NCI-H1694 treated with DMSO at 0.1 percent for 48 hours (cell line): ENCODE data around the gene PPA1.
"Not testable (repeated sequence)": the region's sequence is repeated elsewhere in the genome, so short reads cannot be mapped to it uniquely, and the experiment has no call there.

Source experiments
- DNase-seq: peaks from one replicate; lab custom pipeline; 2025; lab: John Stamatoyannopoulos, UW

PPA1 gene

DNA sequence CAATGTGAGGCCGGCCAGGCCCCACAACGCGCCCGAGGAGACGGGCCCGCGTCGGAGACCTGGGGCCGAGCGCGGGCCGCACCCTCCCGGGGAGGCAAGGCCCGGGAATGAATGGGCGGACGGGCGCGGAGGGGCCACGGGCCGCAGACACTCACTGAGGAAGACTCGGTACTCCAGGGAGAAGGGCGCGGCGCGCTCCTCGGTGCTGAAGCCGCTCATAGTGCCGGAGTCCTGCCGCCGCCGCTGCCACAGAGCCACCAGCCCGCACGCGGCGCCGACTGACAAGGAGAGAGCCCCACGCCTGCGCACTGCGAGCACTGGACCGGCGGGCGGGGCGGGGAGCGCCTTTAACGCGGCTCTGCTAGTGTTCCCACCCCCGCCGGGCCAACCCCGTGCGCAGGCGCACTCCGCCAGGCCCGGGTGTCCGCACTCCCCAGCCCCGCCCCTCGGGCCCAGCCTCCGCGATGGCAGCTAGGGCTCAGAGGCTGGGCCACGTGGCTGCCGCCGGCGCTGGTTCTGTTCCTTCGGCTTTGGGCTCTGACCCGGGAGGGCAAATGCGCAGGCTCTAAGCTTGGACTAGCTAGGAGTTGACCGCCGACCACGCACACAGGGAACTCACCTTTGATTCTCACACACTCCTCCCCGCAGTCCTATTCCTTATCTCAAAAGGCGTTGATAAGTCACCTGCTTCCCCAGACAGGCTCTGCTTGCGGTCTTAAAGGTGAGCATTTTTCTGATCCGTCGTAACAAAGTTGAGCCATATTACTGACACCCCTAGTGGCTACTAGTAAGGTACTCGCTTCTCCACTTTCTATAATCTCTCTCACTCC lies at the start of gene PPA1:
PPA1 (minus strand) TSS at position 321 of the 830 bp plus-strand sequence; CDS start at position 219, 102 bp downstream.
- peak; percentile 87 for DNase-seq

- DNase-seq: no peak
Measured at GRCh38 chr10:70281609-70282008, 48.4 kb upstream of the PPA1 start.

- DNase-seq: no peak
Measured at GRCh38 chr10:70280099-70280498, 46.9 kb upstream of the PPA1 start.

- no peak for DNase-seq
Measured at GRCh38 chr10:70277396-70278030, 44.3 kb upstream of the PPA1 start.

DNA sequence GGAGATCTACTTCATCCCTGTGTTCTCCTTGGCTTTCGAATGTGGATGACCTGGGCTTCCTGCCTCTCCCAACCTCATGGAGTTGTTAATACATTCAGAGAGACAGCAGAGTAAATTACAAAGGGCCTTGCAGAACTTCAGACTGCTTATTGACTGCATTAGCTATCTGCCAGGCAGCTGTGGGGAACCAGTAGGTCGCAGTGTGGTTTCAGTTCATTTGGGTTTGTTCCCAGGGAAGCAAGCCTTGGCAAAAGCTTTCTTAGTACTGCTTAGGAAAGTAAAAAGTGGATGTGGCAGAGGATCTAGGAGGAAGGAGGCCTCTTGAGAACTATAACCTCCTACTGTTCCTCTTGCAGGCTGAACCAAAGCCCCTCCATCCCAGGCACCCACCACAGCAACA lies 41.4 kb upstream of the PPA1 start:
- DNase-seq: no peak

DNA sequence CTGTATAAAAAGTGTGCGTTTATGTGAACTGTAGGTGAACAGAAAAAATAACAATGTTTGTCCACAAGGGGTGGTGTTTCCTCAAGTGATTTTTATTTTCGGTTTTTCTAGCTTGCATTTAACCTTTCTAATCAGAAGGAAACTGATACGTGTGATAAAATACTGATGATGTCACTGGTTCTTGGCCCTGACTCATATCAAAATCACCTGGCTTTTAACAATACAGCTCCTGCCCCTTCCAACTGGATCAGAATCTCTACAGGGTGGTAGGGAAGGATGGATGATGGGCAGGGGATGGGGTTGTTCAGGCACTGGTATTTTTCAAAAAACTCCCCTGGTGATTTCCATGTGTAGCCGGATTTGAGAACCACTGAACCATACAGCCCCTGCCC lies 39.7 kb upstream of the PPA1 start:
- DNase-seq: peak; percentile 20

- no peak for DNase-seq
Measured at GRCh38 chr10:70271996-70272924, 39.0 kb upstream of the PPA1 start.

DNA sequence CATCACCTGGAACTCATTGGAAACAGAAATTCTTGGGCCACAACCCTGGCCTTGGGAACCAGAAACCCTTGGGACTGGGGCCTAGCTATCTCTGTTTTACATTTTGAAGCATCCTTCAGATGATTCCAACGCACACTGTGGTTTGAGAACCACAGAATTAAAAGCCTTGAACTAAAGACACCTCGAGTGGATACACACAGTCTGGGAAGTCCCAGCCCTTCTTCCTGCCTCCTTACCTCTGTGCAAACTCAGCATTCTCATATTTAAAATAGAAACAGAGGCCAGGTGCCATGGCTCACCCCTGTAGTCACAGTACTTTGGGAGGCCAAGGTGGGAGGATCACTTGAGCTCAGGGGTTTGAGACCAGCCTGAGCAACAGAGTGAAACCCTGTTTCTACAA lies 37.7 kb upstream of the PPA1 start:
- no peak for DNase-seq

GRCh38 chr10:70269741-70270140 lies 36.5 kb upstream of the PPA1 start:
- DNase-seq: no peak

GRCh38 chr10:70268376-70268775 lies 35.1 kb upstream of the PPA1 start:
- no peak for DNase-seq

- DNase-seq: no peak
Measured at GRCh38 chr10:70267161-70267933, 34.1 kb upstream of the PPA1 start.

GRCh38 chr10:70266701-70267100 lies 33.5 kb upstream of the PPA1 start:
- DNase-seq: no peak

DNA sequence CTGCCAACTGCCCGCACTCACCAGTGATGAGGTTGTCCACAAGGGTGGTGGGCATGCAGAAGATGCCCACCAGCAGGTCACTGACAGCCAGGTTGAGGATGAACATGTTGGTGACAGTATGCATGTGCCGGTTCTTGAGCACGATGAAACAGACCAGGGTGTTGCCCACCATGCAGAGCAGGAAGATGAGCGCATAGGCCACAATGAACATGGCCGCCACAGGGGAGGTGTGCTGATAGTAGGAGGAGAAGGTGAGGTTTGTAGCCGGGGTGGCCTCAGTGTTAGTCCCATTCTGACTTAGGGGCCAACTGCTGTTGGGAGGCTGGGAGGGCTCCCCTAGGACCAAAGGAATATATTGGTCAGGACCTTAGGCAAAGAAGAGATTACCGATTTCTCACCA lies 32.8 kb upstream of the PPA1 start:
- no peak for DNase-seq

GRCh38 chr10:70265032-70265689 lies 31.9 kb upstream of the PPA1 start:
- no peak for DNase-seq

DNA sequence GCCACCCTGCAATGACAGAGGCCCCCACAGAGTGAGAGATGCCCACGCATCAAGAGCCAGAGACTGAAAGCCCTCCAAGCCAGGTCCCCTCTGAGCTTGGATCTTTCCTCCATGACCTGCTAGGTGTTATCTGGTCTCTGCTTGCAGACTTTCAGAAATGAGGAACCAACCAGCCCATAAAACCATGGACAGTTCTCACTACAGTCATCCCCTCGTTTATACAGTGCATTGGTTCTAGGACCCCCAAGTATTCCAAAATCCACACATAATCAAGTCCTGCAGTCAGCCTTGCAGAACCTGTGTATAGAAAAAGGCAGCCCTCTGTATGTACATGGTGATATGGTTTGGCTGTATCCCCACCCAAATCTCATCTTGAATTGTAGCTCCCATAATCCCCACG lies 27.5 kb upstream of the PPA1 start:
- DNase-seq: no peak

DNA sequence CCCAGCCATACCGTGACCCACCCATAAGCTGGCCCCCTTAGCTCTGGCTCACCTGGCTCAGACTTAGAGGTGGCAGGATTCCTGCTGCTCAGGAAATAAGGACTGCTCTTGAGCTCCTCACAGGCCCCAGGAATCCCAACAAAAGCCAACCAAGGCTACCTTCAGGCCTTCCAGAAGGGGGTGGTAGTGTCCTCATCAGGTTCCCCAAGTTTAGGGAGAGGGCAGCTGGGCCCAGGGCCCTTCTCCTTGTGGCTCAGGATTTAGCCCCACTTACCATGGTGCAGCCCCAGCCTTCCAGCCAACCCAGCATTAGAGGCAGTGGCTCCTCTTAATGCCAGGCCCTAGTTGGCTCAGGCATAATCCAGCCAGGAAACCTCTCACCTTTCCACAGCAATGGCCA lies 27.0 kb upstream of the PPA1 start:
- no peak for DNase-seq

- no peak for DNase-seq
Measured at GRCh38 chr10:70258216-70258615, 25.0 kb upstream of the PPA1 start.

GRCh38 chr10:70257816-70258215 lies 24.6 kb upstream of the PPA1 start:
- DNase-seq: not testable (repeated sequence)

DNA sequence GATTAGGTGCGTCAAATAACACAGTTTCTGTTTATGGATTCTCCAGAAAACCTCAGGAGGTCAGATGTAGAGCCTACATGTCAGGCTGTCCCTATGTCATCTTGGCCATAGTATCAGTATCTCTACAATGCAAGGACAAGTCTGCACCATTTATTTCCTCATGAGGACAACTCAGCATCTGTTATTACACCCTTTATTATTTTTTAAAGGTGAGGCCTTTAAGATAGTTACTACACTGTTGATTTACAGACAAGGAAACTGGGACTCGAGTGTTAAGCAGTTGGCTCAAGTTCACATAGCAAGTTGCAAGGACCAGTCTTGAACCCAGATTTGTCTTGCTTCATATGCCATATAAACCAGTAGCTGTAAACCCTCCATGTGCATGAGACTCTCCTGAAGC lies 23.2 kb upstream of the PPA1 start:
- DNase-seq: no peak

- DNase-seq: no peak
Measured at GRCh38 chr10:70255329-70256299, 22.4 kb upstream of the PPA1 start.
